Stimulated activated CD4-positive, alpha-beta T cell treated with anti-CD3 and anti-CD28 coated beads, Interleukin-12 subunit alpha, Interleukin-12 subunit beta, amount 100 ng/mL, for 24 hours (primary cell): ENCODE measurements around the gene CDC42BPB.
"Not testable (repeated sequence)": the region's sequence is repeated elsewhere in the genome, so short reads cannot be mapped to it uniquely, and the experiment has no call there.

Source experiments
- DNase-seq, 2 experiments: peaks; one replicate each; pipeline ENCODE4 v3.0.0-alpha.2; 2020; ENCODE audit warnings: low read depth in 2 of 2

The CDC42BPB gene

DNA sequence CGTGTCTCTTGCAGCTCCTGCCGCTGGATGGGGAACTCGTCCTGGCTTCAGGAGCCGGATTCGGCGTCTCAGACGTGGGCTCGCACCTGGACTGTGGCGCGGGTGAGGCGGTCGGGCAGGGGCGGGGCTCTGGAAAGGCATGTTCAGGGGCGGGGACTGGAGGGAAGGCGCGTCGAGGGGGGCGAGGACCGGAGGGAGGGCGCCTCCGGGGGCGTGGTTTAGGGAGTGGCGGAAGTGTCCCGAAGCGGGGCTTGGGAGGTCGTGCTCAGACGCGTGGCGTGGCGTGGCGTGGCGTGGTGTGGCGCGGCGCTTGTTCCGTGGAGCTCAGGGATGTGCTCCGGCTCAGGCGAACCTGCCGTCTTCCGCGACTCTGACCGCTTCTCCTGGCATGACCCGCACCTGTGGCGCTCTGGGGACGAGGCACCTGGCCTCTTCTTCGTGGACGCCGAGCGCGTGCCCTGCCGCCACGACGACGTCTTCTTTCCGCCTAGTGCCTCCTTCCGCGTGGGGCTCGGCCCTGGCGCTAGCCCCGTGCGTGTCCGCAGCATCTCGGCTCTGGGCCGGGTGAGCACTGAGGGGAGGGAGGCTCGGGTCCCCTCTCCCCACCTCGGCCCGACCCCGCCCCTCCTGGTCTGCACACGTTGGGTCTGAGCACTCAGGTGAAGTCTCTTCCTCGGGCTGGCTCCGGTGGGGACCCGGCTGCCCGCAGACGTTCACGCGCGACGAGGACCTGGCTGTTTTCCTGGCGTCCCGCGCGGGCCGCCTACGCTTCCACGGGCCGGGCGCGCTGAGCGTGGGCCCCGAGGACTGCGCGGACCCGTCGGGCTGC is 128.7 kb downstream of the CDC42BPB start:
- DNase-seq = peak; percentile 42 to 55

DNA sequence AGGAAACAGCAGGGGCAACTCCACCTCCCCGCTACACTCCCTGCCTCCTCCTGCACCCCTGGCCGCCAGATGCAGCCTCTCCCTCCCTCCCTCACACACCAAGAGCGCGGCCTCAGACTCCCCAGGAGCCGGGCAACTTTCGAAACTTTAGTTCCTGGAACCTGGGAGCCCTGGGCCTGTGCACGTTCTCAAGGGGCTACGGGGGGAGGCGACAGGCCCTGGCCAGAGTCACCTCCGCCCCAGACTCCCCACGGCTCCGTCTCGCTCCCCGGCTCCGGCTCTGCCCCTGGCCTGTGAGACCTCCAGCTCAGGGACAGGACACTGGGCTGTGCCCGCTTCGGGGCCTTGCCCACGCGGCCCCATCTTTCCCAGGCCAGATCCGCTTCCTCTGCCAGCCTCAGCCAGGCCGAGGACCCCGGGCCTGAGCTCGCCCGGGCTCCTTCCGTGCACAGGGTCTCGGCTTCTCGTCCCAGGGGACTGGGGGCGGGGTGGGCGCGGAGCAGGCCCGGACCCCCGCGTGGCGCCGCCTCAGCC is 129.4 kb downstream of the CDC42BPB start:
- DNase-seq = no peak

DNA sequence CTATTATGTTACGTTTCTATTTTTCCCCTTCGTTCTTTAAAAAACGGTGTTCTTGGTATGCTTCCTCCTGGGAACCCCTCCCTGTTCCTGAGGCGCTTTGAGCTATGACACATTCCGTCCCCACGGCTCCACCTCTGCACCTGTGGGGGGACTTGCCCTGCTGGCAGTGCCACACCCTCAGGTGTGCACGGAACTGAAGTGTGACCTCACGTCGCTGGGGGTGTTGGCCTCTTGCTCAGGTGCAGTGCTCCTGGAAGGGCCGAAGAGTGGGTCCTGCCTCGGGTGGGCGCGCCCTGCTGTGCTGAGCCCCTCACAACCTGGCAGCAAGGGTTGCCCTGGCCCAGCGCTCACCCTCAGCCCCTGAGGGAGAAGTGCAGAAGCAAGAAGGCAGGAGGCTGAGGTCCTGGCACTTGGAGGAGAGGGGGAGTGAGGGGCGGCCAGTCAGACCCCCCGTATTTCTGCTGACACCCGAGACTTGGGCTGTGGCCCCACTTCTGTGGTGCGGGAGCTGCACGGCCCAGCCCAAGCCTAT is 129.9 kb downstream of the CDC42BPB start:
- no peak for DNase-seq

DNA sequence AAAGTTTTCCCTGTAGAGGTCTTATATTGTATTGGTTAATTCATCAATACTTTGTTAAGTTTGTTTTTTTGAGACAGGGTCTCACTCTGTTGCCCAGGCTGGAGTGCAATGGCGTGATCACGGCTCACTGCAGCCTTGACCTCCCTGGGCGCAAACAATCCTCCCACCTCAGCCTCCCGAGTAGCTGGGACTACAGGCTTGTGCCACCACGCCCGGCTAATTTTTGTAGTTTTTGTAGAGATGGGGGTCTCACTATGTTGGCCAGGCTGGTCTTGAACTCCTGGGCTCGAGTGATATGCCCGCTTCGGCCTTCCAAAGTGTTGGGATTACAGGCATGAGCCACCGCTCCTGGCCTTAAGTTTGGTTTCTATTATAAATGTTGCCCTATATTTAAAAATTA is 130.5 kb downstream of the CDC42BPB start:
- not testable (repeated sequence) for DNase-seq

DNA sequence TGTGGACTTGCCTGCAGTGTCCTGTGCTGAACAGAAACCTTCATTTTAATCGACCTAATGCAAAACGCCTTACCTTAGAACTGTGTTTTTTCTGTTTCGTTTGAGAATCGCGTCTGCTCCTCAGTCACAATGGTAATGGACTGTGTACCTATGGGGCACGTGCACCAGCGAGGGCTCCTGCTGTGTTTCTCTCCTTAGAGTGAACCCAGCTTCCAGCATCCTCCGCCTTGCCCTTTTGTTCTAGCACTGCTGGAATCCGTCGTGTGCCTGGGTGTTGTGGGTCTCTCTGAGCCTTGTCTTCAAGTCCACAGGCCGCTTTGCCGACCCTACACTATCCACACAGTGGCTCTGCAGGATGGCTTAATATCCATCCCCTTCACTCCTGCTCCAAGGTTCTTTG is 131.2 kb downstream of the CDC42BPB start:
- no peak for DNase-seq

DNA sequence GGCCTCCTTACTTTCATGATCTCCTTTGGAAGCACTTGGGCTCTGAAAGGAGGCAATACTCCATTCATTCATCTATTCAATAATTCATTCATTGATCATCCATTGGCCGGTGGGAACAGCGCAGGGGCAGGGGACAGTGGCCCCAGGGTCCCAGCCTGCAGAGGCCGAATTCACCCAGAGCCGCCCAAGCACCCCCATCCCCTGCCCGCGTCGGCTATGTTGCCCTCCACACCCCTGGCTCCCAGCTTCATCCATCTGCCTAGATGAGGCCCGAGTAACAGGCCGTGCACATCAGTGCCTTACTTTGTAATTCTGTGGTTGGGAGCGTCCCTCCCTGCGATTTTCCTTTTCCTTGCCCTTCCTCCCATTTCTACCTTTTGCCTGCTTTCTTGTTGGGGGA is 131.7 kb downstream of the CDC42BPB start:
- no peak for DNase-seq

DNA sequence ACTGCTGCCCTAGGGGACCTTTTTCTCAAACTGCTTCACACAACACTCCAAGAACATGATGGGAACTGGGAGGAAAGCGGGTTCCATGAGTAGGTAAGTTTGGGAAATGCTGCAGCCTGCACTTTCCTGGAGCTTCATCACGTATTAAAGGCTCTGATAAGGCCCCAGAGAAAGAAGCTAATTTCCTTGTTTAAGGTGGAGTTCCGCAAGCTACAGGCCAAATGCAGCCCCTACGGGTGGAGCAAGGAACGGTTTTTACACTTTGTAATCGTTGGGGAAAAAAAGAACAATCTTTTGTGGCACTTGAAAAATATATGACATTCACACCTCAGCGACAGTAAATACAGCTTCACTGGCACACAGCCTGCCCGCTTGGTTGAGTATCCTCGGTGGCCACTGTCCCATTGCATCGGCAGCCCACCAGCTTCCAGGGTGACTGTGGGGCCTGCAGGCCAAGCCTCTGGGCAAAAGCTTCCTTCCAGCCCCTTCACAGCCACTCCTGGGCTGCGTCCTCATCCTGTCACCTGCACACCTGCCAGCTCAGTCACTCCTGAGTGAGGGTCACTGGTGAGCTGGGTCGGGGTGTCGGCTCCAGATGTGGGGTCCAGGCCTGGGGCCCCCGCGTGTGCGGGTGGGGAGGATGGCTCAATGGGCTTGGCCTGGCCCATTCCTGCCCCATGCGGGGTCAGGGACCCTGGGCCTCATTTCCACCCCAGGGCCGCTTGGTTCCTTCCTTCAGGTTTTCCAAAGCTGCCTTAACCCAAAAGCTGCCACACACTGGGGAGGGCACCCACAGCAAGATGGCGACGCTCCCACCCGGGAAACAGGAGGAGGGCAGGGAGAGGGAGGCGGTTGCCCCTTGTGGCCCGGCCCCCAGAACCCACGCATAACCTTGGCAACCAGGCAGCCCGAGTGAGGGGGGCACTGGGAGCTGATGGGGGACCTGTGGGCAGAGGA is 132.4 kb downstream of the CDC42BPB start:
- no peak for DNase-seq

DNA sequence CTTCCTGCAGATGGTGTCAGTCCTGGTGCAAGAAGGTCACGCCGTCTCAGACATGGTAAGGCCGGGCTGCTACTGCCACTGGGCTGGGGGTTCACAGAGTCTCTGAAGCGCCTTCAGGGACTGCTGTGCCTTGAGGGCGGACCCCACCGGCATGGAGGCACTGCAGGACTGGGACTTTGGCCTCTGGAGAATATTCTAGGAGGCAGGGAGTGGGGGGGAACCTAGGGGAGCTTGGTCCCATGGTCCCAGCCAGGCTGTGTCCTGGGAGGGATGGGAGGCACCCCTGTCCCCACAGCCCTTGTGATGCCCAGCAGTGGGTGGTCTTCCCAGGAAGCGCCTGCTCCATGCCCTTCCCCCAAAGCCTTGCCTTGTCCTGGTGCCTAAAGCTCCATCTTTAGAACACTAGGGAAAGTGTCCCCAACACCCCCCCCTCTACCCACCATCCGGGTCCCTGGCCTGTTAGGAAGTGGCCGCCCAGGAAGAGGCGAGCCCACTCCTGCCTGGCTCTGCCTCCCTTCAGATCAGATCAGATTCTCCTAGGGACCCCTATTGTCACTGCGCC is 133.3 kb downstream of the CDC42BPB start:
- no peak for DNase-seq

DNA sequence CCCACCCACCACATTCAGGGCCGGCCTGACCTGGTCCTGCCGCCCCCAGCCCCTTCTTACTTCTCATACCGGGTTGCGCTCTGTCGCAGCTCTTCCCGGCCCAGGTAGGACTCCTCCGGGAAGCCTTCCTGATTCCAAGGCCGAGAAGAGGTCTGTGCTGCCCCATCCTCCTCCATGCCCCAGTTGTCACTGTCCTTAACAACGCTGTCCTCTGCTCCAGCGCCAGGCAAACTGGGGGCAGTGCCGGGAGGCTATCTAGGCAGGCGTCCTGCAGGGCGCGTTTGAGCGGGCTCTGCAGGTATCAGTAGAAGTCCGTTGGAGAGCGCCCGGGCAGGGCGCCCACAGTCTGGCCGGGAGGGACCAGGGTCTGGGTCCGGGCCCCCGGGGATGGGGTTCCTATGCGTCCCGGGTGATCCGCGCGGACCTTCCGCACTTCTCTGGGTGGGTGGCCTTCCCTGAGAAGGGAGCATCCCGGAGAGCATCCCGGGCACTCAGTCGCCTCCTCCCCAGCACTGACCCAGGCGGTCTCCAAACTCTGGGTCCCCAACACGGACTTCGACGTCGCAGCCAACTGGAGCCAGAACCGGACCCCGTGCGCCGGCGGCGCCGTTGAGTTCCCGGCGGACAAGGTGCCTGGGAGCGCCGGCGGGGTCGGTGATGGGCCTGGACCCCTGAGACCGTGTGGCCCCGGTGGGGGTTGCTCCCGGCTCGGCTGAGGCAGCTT is 134.0 kb downstream of the CDC42BPB start:
- DNase-seq = no peak

DNA sequence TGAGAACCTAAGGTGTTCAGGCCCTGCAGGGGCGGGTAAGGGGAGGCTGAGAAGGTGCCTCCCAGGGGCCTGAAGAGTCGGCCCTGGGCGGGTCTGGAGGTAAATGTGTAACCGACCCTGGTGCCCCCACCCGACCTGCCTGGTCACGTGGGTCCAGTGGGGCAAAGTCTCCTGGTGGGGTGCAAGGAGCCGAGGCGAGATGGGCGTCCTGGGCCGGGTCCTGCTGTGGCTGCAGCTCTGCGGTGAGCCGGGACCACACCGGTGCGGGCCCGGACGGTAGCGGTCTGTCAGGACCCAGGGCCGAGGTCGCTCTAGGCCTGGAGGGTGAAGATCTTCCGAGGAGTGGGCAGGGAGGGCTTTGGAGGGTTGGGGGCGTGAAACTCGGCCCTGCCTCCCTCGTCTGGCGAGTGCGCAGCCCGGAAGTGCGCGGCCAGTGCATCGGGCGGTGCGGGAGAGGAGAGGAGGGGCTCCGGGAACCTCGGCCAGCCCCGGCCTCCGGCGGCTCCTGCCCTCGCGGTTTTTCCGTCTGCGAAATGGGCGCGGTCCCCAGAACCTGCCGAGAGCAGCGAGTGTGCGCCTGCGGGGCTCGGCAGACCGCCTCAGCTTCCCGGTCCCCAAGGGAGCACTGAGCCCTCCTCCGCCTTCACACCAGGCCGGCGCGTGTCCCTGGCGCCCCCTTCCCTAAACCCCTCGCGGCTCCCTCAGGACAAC is 134.7 kb downstream of the CDC42BPB start, which contains the start of gene AMN:
Gene AMN (plus strand): TSS at position 174 of the 711 bp plus-strand sequence. CDS start 26 bp downstream, at position 200.
- DNase-seq = no peak

DNA sequence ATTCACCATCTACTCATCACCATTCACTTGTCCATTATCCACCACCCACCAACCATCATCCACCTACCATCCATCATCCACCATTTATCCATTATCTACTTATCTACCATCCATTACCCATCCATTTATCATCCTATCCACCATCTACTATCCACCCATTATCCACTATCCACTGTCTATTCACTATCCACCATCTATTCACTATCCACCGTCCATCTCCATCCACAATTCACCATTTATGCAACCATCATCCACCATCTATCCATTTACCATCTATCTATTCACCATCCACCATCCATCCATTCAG is 136.4 kb downstream of the CDC42BPB start:
- no peak for DNase-seq

DNA sequence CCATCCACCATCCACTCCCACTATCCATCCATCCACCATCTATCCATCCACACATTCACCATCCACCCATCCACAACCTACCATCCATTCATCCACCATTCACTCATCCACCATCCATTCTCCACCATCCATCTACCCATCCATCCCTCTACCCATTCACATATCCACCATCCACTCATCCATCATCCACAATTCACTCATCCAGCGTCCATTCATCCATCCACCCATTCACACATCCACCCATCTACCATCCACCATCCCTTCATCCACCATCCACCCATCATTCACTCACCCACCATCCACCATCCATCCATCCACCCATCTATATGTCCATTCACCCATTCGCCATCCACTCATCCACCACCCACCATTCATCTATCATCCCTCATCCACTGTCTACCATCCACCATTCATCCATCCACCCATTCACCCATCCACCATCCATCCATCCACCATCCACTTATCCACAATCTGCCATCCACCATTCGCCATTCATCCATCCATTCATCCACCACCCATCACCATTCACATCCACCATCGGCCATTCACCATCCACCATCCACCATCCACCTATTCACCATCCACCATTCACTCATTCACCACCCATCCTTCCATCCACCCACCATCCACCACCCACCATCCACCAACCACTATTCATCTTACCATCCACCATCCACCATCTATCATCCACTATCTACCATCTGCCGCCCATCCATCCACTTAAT is 136.9 kb downstream of the CDC42BPB start:
- DNase-seq = no peak

DNA sequence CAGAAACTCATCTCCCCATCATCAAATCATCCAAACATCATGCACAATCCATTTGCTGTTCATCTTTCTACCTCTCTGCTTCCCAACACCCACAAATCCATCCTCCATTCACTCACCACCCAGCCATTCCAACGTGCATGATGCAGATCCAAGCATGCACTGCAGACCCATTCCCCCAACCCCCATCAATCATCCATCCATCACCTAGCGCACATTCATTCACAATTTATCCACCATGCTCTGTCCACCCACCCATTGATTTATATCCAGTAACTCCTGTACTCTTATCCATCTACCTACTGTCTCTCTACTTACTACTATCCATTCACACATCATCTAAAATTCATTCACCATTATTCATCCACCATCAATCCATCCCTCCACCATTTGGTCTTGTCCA is 138.9 kb downstream of the CDC42BPB start:
- DNase-seq = no peak

DNA sequence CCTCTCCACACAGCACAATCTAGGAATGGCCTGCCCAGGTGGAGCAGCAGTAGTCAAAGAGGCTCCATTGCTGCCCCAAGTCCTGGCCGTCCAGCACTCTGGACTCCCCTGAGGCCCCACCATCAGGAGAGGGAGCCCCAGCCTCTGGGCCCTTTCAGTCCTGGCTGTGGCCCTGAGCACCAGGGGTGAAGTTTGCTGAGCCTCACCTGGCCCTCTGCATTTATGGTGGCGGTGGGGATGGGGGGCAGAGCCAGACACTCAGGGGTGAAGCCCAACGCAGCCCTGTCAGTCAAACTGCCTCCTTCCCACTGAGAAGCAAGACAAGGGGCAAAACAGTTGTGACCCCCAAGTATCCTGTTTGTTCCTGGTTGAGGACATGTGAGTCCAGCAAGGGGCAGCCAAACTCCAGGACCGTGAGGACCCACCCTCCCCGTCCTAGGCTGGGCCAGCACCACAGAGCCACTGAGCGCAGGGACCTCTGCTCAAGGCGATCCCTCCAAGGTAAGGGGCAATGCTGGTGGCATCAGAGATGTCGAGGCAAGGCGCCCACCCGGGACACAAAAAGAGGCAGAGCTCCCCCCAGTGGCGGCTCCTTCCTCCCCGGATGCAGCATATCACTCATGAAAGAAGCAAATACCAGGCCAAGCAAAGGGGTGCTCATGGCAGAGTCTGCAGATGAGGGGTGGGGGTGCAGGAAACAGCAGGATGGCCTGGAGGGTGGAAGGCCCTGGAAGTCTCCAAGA is 139.7 kb downstream of the CDC42BPB start:
- DNase-seq = peak; percentile 35 to 64

DNA sequence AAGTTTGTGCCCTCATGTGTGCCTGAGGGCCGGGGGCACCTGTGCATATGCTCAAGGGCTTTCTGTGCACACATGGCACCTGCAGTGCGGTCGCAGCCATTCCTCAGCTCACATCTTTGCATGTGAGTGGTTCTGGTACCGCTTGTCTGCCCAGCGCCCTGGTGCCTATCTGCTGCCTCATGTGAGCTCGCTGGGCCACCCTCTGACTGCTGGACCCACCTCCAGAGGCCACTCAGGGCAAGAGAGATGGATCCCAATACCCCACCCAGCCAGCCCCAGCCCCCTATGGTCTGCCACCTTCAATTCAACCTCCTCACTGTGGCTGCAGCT is 140.3 kb downstream of the CDC42BPB start:
- no peak for DNase-seq

DNA sequence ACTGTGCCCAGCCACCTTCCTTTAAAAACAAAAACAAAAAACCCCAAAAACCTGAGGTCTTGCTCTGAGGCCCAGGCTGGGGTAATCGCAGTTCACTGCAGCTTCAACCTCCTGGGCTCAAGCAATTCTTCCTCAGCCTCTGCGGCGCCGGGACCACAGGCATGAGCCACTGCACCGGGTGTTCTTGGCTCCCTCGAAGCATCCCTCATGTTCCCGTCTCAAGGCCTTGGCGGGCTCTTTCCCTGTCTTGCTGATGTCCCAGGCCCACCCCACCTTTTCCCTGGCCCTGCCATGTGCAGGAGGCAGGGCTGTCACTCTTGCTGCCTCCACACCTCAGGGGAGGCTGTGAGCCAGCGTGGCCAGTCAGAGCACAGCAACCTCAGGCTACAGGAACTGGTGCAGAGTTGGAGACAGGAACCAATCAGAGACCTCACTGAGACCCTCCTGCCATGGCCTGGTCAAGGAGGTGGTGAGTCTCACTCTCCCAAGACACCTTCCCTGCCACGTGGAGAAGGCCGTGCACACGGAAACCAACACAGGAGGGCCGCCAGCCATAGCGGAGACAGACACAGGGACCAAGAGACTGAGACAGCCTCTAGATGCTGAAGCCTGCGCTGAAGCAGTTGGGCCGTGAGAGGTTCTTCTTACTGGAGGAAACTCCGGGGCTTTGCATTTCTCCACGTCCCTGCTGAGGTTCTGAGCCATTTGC is 140.8 kb downstream of the CDC42BPB start:
- no peak for DNase-seq

DNA sequence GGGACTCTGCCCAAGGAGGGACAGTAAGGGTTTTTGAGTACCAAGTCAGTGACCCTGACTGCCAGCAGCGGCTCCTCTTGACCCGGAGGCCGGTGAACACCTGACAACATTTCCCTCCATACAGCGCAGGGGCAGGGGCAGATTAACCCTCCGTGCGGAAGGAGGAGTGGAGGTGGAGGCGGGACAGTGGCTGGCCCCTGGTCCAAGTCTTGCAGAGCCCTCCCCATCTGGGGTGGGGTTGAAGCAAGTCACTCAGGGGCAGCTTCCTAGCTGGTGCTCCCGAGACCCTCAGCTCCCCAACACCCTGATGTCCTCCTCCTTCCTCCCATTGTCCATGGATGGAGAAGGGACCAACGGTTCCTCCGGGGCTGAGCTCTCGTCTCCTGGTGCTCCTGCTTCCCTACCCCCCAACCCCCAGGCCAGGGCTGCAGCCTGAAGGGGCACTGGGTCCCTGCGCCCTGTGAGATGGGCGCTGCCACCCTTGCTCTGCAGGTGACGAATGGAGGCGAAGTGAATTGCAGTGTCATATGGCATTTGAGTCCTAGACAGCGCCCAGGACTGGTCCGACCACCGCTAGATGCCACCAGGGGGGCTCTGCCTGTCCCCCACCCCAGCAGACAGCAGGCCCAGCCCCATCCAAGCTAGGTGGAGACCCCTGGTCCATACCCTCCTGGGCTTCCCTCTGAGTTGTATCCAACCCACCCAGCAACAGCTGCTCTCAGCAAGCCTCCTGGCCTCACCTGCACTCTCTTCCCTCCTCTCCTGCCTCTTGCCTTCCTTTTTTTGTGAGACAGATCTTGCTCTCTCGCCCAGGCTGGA is 141.8 kb downstream of the CDC42BPB start:
- no peak for DNase-seq
